ENCODE measurements around the gene WDR17. TPM values are rescaled to one million over a fixed set of nuclear protein-coding genes. Genes with fewer than 3 reads are reported as not detected.

The WDR17 gene
- total RNA-seq, 1 experiment from 2014 or later: 1.3 TPM

GRCh38 chr4:176207839-176208238 is 142.2 kb downstream of the WDR17 start:
- no peak overlapping the region for H3K4me2 ChIP-seq (ENCODE audit: low read length)
- DNase-seq (no peak), ATAC-seq (no peak)
- no peaks in the 10 kb centered on the region for H3K36me3 ChIP-seq (ENCODE audit: low read depth, low read length)
- no peaks in the 10 kb centered on the region for H3F3A ChIP-seq (ENCODE audit: low read length, unreplicated experiment)
- no peak overlapping the region for H2AFZ ChIP-seq (ENCODE audit: low read length)
- H3K27ac ChIP-seq (ENCODE audit: low read length): no peak overlapping the region
- no peak overlapping the region for H3K4me3 ChIP-seq (ENCODE audit: low read length)
- intact Hi-C loops (cut with micrococcal nuclease): no loop called here
- H3K9me2 ChIP-seq (replicated peaks; ENCODE audit: low read length): no peaks in the 10 kb centered on the region
- CTCF ChIA-PET: no interaction called here
- H4K20me1 ChIP-seq (ENCODE audit: low read length): no peaks in the 10 kb centered on the region
- no peaks in the 10 kb centered on the region for H3K27me3 ChIP-seq (ENCODE audit: low read length)
- no peaks in the 10 kb centered on the region for H3K9me3 ChIP-seq (ENCODE audit: low read length)
- BruUV-seq (replicated peaks): no TSS peak
- no peak overlapping the region for H3K9ac ChIP-seq (ENCODE audit: low read length)
- POLR2A ChIA-PET (ENCODE audit: unreplicated experiment): no interaction called here
- H3K4me1 ChIP-seq (ENCODE audit: insufficient read depth, low read length): no peaks in the 10 kb centered on the region
- no peaks in the 10 kb centered on the region for H3K79me2 ChIP-seq (ENCODE audit: low read length)
- TF ChIP-seq CTCF (conservative IDR thresholded peaks at IDR 0.05; ENCODE audit: low read depth, low read length) (no peak), EZH2phosphoT487 (IDR thresholded peaks at IDR 0.05; ENCODE audit: borderline replicate concordance, low read length) (no peak), EZH2 (IDR thresholded peaks at IDR 0.05; ENCODE audit: low read length, unreplicated experiment) (no peak)

- Histone ChIP-seq H3K9me2 (replicated peaks; ENCODE audit: low read length) (no peaks in the 10 kb centered on the region), H3F3A (ENCODE audit: low read length, unreplicated experiment) (no peaks in the 10 kb centered on the region), H3K9ac (ENCODE audit: low read length) (no peak overlapping the region), H3K36me3 (ENCODE audit: low read depth, low read length) (no peaks in the 10 kb centered on the region), H3K9me3 (ENCODE audit: low read length) (no peaks in the 10 kb centered on the region), H3K4me2 (ENCODE audit: low read length) (no peak overlapping the region), H3K27me3 (ENCODE audit: low read length) (no peaks in the 10 kb centered on the region), H2AFZ (ENCODE audit: low read length) (no peak overlapping the region), H3K4me1 (ENCODE audit: insufficient read depth, low read length) (no peaks in the 10 kb centered on the region), H3K79me2 (ENCODE audit: low read length) (no peaks in the 10 kb centered on the region), H3K4me3 (ENCODE audit: low read length) (no peak overlapping the region), H3K27ac (ENCODE audit: low read length) (no peak overlapping the region), H4K20me1 (ENCODE audit: low read length) (no peaks in the 10 kb centered on the region)
- TF ChIP-seq CTCF (conservative IDR thresholded peaks at IDR 0.05; ENCODE audit: low read depth, low read length) (no peak), EZH2 (IDR thresholded peaks at IDR 0.05; ENCODE audit: low read length, unreplicated experiment) (no peak), EZH2phosphoT487 (IDR thresholded peaks at IDR 0.05; ENCODE audit: borderline replicate concordance, low read length) (no peak)
- DNase-seq (no peak), ATAC-seq (no peak)
- intact Hi-C loops (cut with micrococcal nuclease): no loop called here
- no TSS peak for BruUV-seq (replicated peaks)
- CTCF ChIA-PET: no interaction called here
- POLR2A ChIA-PET (ENCODE audit: unreplicated experiment): no interaction called here
Observed at GRCh38 chr4:176209535-176209934, 143.9 kb downstream of the WDR17 start.

- H4K20me1 ChIP-seq (ENCODE audit: low read length): no peaks in the 10 kb centered on the region
- H3K4me2 ChIP-seq (ENCODE audit: low read length): no peak overlapping the region
- H3K9ac ChIP-seq (ENCODE audit: low read length): no peak overlapping the region
- TF ChIP-seq CTCF (conservative IDR thresholded peaks at IDR 0.05; ENCODE audit: low read depth, low read length) (no peak), EZH2 (IDR thresholded peaks at IDR 0.05; ENCODE audit: low read length, unreplicated experiment) (no peak), EZH2phosphoT487 (IDR thresholded peaks at IDR 0.05; ENCODE audit: borderline replicate concordance, low read length) (no peak)
- H3K9me2 ChIP-seq (replicated peaks; ENCODE audit: low read length): no peaks in the 10 kb centered on the region
- no peaks in the 10 kb centered on the region for H3K36me3 ChIP-seq (ENCODE audit: low read depth, low read length)
- no peaks in the 10 kb centered on the region for H3K4me1 ChIP-seq (ENCODE audit: insufficient read depth, low read length)
- no peaks in the 10 kb centered on the region for H3K9me3 ChIP-seq (ENCODE audit: low read length)
- H3K27me3 ChIP-seq (ENCODE audit: low read length): no peaks in the 10 kb centered on the region
- ATAC-seq (no peak), DNase-seq (no peak)
- H3K27ac ChIP-seq (ENCODE audit: low read length): no peak overlapping the region
- no TSS peak for BruUV-seq (replicated peaks)
- H3F3A ChIP-seq (ENCODE audit: low read length, unreplicated experiment): no peaks in the 10 kb centered on the region
- H2AFZ ChIP-seq (ENCODE audit: low read length): no peak overlapping the region
- CTCF ChIA-PET: no interaction called here
- no peak overlapping the region for H3K4me3 ChIP-seq (ENCODE audit: low read length)
- no peaks in the 10 kb centered on the region for H3K79me2 ChIP-seq (ENCODE audit: low read length)
- POLR2A ChIA-PET (ENCODE audit: unreplicated experiment): no interaction called here
- intact Hi-C loops (cut with micrococcal nuclease): no loop called here
Observed at GRCh38 chr4:176210101-176210500, 144.5 kb downstream of the WDR17 start.
